DND-41 (cell line): ENCODE results near the gene DCANP1.

Source experiments
- ATAC-seq: fragments of 200-7000 bp; cut with Tn5 transposase; 3 replicates; pipeline ENCODE4 v1.9.1; 2021; ENCODE audit warnings: low read depth; ENCODE audit not compliant: insufficient read depth
- DNase-seq: peaks from one replicate; pipeline ENCODE4 v3.0.0-alpha.2; 2020
- H2AFZ ChIP-seq: 2 replicates; pipeline ENCODE4 v1.6.0; 2012; ENCODE audit warnings: low read depth, low read length
- H3K27ac ChIP-seq: 2 replicates; pipeline ENCODE4 v1.5.1; 2012; ENCODE audit warnings: low read length, inconsistent platforms
- H3K27me3 ChIP-seq: fragments of 200-600 bp; sonication (generic); 2 replicates; pipeline ENCODE4 v1.6.0; 2012; ENCODE audit warnings: low read length, mild to moderate bottlenecking, inconsistent platforms; ENCODE audit not compliant: insufficient read depth, poor library complexity
- H3K36me3 ChIP-seq: 2 replicates; pipeline ENCODE4 v1.5.1; 2012; ENCODE audit warnings: low read length, inconsistent platforms; ENCODE audit not compliant: insufficient read depth
- H3K4me1 ChIP-seq: 2 replicates; pipeline ENCODE4 v1.5.1; 2012; ENCODE audit warnings: mild to moderate bottlenecking, low read length; ENCODE audit not compliant: insufficient read depth
- H3K4me2 ChIP-seq: 2 replicates; pipeline ENCODE4 v1.6.0; 2012; ENCODE audit warnings: mild to moderate bottlenecking, moderate library complexity, low read length, inconsistent platforms; ENCODE audit not compliant: insufficient read depth
- H3K4me3 ChIP-seq, 2 experiments: fragments of 200-600 bp in 1 of 2; shearing (Covaris generic) in 1 of 2; 2 replicates each; pipeline ENCODE4 v1.5.1; 2012 to 2016; ENCODE audit warnings: inconsistent platforms in 2 of 2, low read length in 2 of 2, mild to moderate bottlenecking in 2 of 2, low read depth in 1 of 2, moderate library complexity in 1 of 2
- H3K79me2 ChIP-seq: 2 replicates; pipeline ENCODE4 v1.6.0; 2012; ENCODE audit warnings: low read length, inconsistent platforms; ENCODE audit not compliant: insufficient read depth
- H3K9ac ChIP-seq: 2 replicates; pipeline ENCODE4 v1.6.0; 2012; ENCODE audit warnings: low read depth, mild to moderate bottlenecking, inconsistent platforms, low read length, moderate library complexity
- H3K9me3 ChIP-seq: 2 replicates; pipeline ENCODE4 v1.5.1; 2012; ENCODE audit warnings: low read length, moderate library complexity, mild to moderate bottlenecking, inconsistent platforms; ENCODE audit not compliant: insufficient read depth, severe bottlenecking
- H4K20me1 ChIP-seq: 2 replicates; pipeline ENCODE4 v1.6.0; 2012; ENCODE audit warnings: low read length; ENCODE audit not compliant: insufficient read depth
- CTCF ChIP-seq: IDR thresholded peaks from 2 replicates; pipeline ENCODE4 v1.5.1; 2012; ENCODE audit warnings: borderline replicate concordance, low read length, moderate library complexity, mild to moderate bottlenecking; ENCODE audit not compliant: poor library complexity, severe bottlenecking; ENCODE audit errors: extremely low read depth
- EZH2 ChIP-seq: IDR thresholded peaks from 3 replicates; pipeline ENCODE4 v1.6.1; 2012; ENCODE audit warnings: borderline replicate concordance, low read depth, mild to moderate bottlenecking, moderate library complexity, low read length, inconsistent platforms; ENCODE audit not compliant: severe bottlenecking

The DCANP1 gene

DNA sequence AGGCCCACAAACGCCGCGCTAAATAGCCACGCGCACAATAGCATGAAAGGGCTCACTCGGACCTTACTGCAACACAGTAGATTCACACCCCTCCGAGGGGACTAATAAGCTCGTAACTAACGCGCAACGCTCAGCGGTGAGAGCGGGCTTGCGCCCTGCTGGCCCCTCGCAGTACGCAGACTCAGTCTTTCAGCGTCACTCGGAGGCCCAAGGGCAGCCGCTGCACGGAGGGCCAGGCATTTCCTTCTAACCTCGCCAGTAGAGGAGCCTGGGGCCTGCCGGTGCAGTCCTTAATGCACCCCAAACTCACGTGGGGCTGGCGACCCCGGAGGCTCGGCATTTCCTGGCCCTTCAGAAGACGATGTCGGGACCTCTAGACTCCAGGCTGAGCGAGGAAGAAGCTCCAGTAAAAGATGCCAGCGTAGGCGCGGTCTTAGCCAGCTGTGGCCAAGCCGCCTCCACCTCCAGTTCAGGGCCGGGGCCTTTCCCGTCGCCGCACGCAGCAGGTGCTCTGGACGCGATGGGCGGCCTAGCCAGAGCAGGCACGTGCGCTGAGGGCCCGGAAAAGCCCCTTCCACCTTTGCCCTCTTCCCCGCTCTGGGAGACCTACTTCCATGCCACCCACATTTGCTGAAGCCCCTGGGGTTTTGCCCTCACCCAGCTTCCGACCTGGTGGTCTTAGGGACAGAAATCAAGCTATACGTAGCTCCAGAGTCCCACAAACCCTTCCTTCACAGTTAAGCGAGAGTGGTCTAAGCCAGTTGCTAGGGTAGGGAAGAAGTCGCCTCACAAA lies 43.3 kb upstream of the DCANP1 start:
- Histone ChIP-seq H3K4me1 (no peaks in the 10 kb centered on the region), H3K36me3 (no peaks in the 10 kb centered on the region), H3K9ac (no peak overlapping the region), H2AFZ (no peak overlapping the region), H3K27me3 (peaks cover 11% of the 10 kb centered on the region), H3K4me3 (no peak overlapping the region), H3K27ac (no peak overlapping the region), H3K4me2 (no peak overlapping the region), H4K20me1 (no peaks in the 10 kb centered on the region), H3K79me2 (no peaks in the 10 kb centered on the region), H3K9me3 (no peaks in the 10 kb centered on the region)
- ATAC-seq (no peak), DNase-seq (no peak)
- TF ChIP-seq CTCF (no peak), EZH2 (no peak)

DNA sequence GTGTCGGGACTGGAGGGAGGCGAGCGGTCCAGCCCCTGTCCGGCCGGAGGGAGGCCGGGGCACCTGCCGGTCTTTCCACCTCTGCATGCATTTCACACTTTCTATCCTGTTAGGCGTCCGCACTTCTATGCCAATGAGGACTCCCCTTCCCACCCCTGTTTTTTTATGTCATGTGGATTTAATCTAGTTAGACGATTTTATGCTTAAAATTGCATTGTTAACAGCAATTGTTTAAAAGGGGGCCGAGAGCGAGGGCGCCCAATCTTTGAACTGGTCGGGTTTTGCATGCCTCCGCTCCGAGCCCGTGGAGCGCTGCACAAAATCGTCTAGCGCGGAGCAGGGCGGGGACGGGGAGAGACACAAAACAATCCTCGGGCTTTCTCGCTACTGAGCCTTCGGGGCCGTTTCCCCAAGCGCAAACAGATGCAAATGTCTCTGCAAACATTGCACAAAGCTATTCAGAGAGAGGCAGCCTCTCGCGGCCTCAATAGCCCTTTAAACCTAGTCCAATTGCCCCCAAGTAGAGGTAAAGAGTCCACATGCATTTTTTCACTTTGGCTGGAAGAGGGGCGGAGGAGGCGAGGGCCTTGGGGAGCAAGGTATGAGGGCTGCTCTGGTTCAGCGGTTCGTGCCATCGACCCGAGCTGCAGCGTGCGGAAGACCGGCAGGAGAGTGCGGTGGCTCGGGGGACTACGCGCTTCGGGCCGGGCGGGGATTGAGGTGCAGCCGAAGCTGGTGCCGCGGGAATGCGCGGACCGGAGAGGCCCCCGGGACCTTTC lies 42.5 kb upstream of the DCANP1 start:
- no peak overlapping the region for H2AFZ ChIP-seq
- H3K4me3 ChIP-seq: no peak overlapping the region
- H3K9ac ChIP-seq: no peak overlapping the region
- no peak overlapping the region for H3K27ac ChIP-seq
- peaks cover 7% of the 10 kb centered on the region for H3K27me3 ChIP-seq
- DNase-seq: no peak
- TF ChIP-seq EZH2 (no peak), CTCF (no peak)
- no peaks in the 10 kb centered on the region for H3K36me3 ChIP-seq
- no peaks in the 10 kb centered on the region for H3K79me2 ChIP-seq
- no peak overlapping the region for H3K4me2 ChIP-seq
- H3K4me1 ChIP-seq: no peaks in the 10 kb centered on the region
- H4K20me1 ChIP-seq: no peaks in the 10 kb centered on the region
- no peak for ATAC-seq
- H3K9me3 ChIP-seq: no peaks in the 10 kb centered on the region

GRCh38 chr5:135488727-135489465 lies 41.7 kb upstream of the DCANP1 start:
- TF ChIP-seq CTCF: no peak
- TF ChIP-seq EZH2: no peak
- H3K4me1 ChIP-seq: no peaks in the 10 kb centered on the region
- H3K36me3 ChIP-seq: no peaks in the 10 kb centered on the region
- H4K20me1 ChIP-seq: no peaks in the 10 kb centered on the region
- no peak overlapping the region for H3K4me2 ChIP-seq
- peaks cover 5% of the 10 kb centered on the region for H3K27me3 ChIP-seq
- H3K27ac ChIP-seq: no peak overlapping the region
- no peaks in the 10 kb centered on the region for H3K9me3 ChIP-seq
- no peak for DNase-seq
- H3K4me3 ChIP-seq: no peak overlapping the region
- no peak for ATAC-seq
- H3K9ac ChIP-seq: no peak overlapping the region
- H2AFZ ChIP-seq: no peak overlapping the region
- no peaks in the 10 kb centered on the region for H3K79me2 ChIP-seq
